ENCODE data around the gene PHC3.
"Not testable (repeated sequence)": the region's sequence is repeated elsewhere in the genome, so short reads cannot be mapped to it uniquely, and the experiment has no call there.

Gene PHC3

DNA sequence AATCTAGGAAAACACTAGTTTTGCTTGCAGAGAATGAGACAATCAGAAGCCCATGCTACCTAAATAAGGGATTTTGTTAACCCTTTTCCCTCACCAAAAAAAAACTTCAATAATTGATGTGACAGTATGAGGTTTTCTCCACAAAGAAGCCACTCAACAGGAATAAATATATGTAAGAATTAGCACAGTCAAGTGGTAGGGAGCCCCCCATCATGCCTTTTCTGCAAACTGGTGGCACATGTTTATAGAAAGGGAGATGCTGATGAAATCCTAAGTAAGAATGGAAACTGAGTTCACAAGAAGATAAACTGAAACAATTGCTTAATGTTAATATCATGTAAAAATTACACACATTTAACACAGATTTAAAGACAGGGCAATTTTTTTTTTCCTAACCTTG is 51.0 kb downstream of the PHC3 start:
- no peak for DNase-seq (ENCODE audit: low read depth in 2 of 2)

- no peak for DNase-seq (ENCODE audit: low read depth in 2 of 2)
These were observed 52.5 kb downstream of the PHC3 start for GRCh38 chr3:170128977-170129431.

- DNase-seq (ENCODE audit: low read depth in 2 of 2): no peak
These were observed 53.1 kb downstream of the PHC3 start for GRCh38 chr3:170128259-170128976.

DNA sequence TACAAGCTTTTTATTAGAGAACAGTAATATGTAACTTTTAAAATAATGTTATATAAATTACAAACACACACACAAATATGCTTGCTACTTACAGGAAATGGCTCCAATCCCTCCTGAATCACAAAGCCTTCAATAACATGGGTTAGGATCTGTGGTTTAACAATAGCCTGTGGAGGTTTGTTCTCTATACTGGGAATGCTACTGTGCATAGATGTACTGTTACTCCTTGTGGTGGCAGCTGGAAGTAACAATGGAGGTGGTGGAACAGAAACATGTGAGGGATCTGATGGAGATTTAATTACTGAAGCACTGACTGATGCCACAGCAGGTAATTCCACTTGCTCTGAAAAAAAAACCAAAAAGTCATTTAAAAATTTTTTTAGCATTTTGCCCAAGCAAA is 64.4 kb downstream of the PHC3 start:
- DNase-seq (ENCODE audit: low read depth in 2 of 2): no peak

DNA sequence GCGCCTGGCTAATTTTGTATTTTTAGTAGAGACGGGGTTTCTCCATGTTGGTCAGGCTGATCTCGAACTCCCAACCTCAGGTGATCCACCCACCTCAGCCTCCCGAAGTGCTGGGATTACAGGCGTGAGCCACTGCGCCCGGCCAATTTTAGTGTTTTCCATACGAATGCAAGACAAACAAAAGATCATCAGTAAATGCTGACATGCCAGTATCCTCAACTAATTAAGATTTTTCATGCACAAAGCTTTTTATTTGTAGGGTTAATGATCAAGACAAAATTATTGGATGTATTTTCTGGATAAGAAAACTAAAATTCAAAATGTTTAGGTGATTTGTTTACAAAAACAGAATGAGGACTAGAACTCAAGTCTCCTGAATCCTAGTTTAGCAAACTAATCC is 67.4 kb downstream of the PHC3 start:
- not testable (repeated sequence) for DNase-seq (ENCODE audit: low read depth in 2 of 2)

- no peak for DNase-seq (ENCODE audit: low read depth in 2 of 2)
These were observed 70.3 kb downstream of the PHC3 start for GRCh38 chr3:170111147-170111771.

DNA sequence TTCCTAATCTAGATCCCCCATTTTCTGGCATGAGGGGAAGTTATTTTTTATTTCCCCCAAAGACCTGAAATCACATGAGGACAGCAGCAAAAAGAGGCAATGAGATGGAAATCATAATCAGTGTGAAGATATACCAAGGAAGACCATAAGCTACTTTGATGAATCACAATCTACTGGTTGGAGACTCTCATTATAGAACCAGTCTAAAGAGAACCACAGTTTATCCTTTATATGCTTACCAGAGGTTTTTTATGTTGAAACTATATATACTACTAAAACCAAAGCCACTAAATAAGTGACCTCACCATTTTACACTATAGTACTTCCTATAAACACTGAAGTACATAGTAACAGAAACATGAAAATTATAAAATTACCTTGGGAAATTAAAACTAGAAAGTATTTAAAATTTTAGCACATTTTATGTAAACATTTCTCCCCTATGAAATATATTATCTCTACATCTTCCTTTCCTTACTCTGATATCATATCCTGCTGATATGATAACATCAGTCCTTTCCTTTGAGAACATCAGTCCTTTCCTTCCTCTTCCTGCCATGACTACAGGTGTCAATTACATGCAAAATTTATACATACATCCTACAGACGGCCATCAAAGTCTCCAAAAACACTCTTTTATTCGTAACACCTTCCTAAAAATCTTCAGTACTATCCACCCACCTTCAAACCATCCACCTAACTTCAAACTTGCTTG is 71.8 kb downstream of the PHC3 start:
- no peak for DNase-seq (ENCODE audit: low read depth in 2 of 2)

DNA sequence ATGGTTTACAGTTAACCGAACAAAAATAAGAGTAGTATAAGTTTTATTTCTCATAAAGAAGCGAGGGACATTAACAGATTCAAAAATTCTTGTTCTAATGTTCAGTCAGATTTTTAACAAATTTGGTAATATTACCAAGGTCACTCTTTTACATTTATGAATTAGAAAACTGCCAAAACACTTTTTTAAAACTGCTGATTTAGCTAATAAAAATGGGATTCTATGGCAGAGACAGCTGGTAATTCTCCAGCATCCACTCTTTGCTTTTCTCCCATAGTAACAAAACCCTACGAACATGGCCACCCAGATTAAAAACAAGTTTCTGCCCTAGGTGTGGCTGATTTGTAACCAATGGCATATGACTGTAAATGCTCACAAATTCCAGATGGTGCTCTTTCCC is 72.6 kb downstream of the PHC3 start:
- DNase-seq (ENCODE audit: low read depth in 2 of 2): no peak

DNA sequence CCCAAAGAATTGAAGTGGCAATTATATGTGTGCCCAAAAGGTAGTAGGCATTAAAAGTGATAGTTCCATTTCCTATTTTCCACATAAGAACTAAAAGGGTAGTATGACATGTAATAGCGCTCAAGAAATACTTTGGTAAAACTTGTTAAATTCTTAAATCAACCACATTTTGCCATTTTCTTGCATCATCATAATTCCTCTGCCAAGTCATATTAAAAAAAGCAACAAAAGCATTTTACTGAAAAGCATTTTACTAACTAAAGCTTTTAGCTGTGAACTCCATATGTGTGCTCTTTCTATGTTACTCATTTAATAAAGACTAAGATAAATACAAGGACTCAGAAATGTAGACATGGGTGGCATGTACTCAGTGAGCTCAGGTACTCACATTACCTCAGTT is 73.6 kb downstream of the PHC3 start:
- DNase-seq (ENCODE audit: low read depth in 2 of 2): no peak

GRCh38 chr3:170102431-170102830 is 79.1 kb downstream of the PHC3 start:
- DNase-seq (ENCODE audit: low read depth in 2 of 2): no peak

DNA sequence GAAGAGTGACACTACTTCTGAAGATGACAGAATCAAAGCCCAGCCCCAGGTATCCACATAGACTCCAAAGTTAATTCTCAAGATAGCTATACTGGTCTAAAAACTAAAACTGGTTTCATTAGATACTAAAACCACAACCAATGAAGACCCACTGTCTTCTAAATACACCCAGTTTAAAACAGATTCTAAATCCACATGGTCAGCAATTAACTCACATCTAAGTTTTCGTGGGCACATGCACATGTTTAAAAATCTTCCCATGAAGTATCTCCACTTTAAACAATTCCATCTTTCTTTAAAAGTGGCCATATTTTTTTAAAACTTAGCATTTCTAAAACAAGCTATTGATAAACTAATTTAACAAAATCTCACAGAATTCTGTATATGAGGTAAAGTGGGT is 80.6 kb downstream of the PHC3 start:
- DNase-seq (ENCODE audit: low read depth in 2 of 2): no peak

GRCh38 chr3:170098753-170099152 is 82.8 kb downstream of the PHC3 start:
- DNase-seq (ENCODE audit: low read depth in 2 of 2): no peak

- DNase-seq (ENCODE audit: low read depth in 2 of 2): no peak
These were observed 85.2 kb downstream of the PHC3 start for GRCh38 chr3:170096342-170096741.

GRCh38 chr3:170095771-170096170 is 85.8 kb downstream of the PHC3 start:
- DNase-seq (ENCODE audit: low read depth in 2 of 2): no peak

- no peak for DNase-seq (ENCODE audit: low read depth in 2 of 2)
These were observed 88.6 kb downstream of the PHC3 start for GRCh38 chr3:170092907-170093306.

DNA sequence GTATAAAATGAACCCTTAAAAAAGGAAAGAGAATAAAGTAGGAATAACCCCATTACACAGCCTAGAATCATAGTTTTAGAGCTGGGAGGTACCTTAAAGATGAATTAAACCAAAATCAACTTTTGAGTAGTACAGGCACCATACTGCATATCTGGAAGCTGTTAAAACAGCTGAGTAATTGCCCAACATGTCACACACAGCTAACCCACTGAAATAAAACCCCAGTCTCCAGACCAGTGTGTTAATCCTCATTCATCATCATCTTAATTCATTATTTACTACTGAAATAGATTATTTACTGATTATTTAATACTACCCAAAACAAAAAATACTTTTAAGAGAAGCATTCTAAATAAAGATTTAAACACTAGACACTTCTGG is 90.9 kb downstream of the PHC3 start:
- DNase-seq (ENCODE audit: low read depth in 2 of 2): no peak

GRCh38 chr3:170089862-170090600 is 91.5 kb downstream of the PHC3 start:
- no peak for DNase-seq (ENCODE audit: low read depth in 2 of 2)

- no peak for DNase-seq (ENCODE audit: low read depth in 2 of 2)
These were observed 96.1 kb downstream of the PHC3 start for GRCh38 chr3:170085396-170085795.

DNA sequence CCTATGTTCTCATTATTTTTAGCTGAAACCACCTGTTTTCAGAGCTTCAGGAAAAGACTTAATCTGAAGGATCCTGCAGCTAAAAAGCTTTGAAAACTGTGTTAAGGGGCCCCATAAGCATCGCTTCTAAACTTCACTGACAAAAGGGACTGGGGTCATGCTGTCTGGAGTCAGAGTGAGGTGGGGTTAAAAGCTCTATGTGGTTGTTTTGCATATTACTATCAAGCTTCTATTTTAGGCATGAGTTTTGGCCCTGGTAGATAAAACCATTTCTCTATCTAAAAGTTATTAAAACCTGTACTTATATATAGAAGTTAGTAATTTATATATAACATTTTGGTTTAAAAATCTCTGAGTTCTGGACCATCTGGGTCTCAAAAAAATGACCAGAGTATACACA is 98.2 kb downstream of the PHC3 start:
- DNase-seq (ENCODE audit: low read depth in 2 of 2): no peak

- no peak for DNase-seq (ENCODE audit: low read depth in 2 of 2)
These were observed 100.3 kb downstream of the PHC3 start for GRCh38 chr3:170081079-170081741.

DNA sequence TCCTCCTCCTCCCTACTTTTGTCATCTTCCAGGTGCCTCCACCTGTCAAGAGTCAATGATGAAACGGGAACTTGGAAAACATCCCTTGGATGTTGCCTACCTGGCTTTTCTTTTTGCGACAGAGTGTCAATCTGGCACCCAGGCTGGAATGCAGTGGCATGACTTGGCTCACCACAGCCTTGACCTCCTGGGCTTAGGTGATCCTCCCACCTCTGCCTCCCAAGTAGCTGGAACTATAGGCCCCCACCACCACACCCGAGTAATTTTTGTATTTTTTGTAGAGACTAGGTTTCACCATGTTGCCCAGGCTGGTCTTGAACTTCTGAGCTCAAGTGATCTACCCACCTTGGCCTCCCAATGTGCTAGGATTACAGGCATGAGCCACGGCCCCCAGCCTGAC is 100.9 kb downstream of the PHC3 start:
- DNase-seq (ENCODE audit: low read depth in 2 of 2): no peak

Data from stimulated activated CD4-positive, alpha-beta T cell treated with anti-CD3 and anti-CD28 coated beads, Interleukin-15, amount 100 ng/mL, for 48 hours (primary cell).